Mesothelial cell of epicardium (in vitro differentiated cells): ENCODE data around the gene C1QTNF8. TPM values are rescaled to one million over a fixed set of nuclear protein-coding genes. Genes with fewer than 3 reads are reported as not detected.

Experiments
- DNase-seq, 2 experiments: peaks; one replicate each; pipeline ENCODE4 v3.0.0; 2021; ENCODE audit warnings: low spot score in 2 of 2; ENCODE audit not compliant: unreplicated experiment in 2 of 2
- H3K27ac Mint-ChIP-seq: 2 replicates; pipeline ENCODE4 v1.8.0; 2021; ENCODE audit warnings: mixed read lengths
- H3K27me3 Mint-ChIP-seq: 2 replicates; pipeline ENCODE4 v1.8.0; 2021; ENCODE audit warnings: low read depth, mixed read lengths
- H3K36me3 Mint-ChIP-seq: 2 replicates; pipeline ENCODE4 v1.8.0; 2021; ENCODE audit warnings: mixed read lengths
- H3K4me1 Mint-ChIP-seq: 2 replicates; pipeline ENCODE4 v1.8.0; 2021; ENCODE audit warnings: mixed read lengths
- H3K4me3 Mint-ChIP-seq: 2 replicates; pipeline ENCODE4 v1.8.0; 2021; ENCODE audit warnings: mild to moderate bottlenecking, moderate library complexity, mixed read lengths
- H3K9me3 Mint-ChIP-seq: 2 replicates; pipeline ENCODE4 v1.8.0; 2021; ENCODE audit warnings: mixed read lengths
- CTCF ChIP-seq: fragments of 200-600 bp; sonication (generic); IDR thresholded peaks from one replicate; pipeline ENCODE4 v1.5.0; 2021; ENCODE audit warnings: antibody characterized with exemption; ENCODE audit not compliant: unreplicated experiment
- total RNA-seq: library from RNA; stranded (reverse); gene quantifications from 3 replicates; pipeline ENCODE4 v1.2.1, GENCODE V29; 2021

C1QTNF8 gene
- total RNA-seq, 1 donor from 2014 or later: not detected

- Mint-ChIP-seq H3K4me3 (no peak overlapping the region), H3K9me3 (no peaks in the 10 kb centered on the region), H3K27me3 (no peaks in the 10 kb centered on the region), H3K36me3 (no peaks in the 10 kb centered on the region), H3K27ac (no peak overlapping the region), H3K4me1 (no peaks in the 10 kb centered on the region)
- no peak for DNase-seq
- no peak for TF ChIP-seq CTCF
Observed at GRCh38 chr16:1130382-1130781, 34.3 kb upstream of the C1QTNF8 start.

- no peaks in the 10 kb centered on the region for H3K4me1 Mint-ChIP-seq
- H3K27me3 Mint-ChIP-seq: no peaks in the 10 kb centered on the region
- no peaks in the 10 kb centered on the region for H3K36me3 Mint-ChIP-seq
- TF ChIP-seq CTCF: no peak
- no peak overlapping the region for H3K4me3 Mint-ChIP-seq
- no peaks in the 10 kb centered on the region for H3K9me3 Mint-ChIP-seq
- H3K27ac Mint-ChIP-seq: no peak overlapping the region
- no peak for DNase-seq
Observed at GRCh38 chr16:1129106-1129960, 33.3 kb upstream of the C1QTNF8 start.

GRCh38 chr16:1127971-1128715 lies 32.1 kb upstream of the C1QTNF8 start:
- DNase-seq: no peak
- no peaks in the 10 kb centered on the region for H3K27me3 Mint-ChIP-seq
- H3K4me1 Mint-ChIP-seq: no peaks in the 10 kb centered on the region
- no peak overlapping the region for H3K4me3 Mint-ChIP-seq
- no peaks in the 10 kb centered on the region for H3K9me3 Mint-ChIP-seq
- no peaks in the 10 kb centered on the region for H3K36me3 Mint-ChIP-seq
- no peak overlapping the region for H3K27ac Mint-ChIP-seq
- no peak for TF ChIP-seq CTCF

- Mint-ChIP-seq H3K4me3 (no peak overlapping the region), H3K36me3 (no peaks in the 10 kb centered on the region), H3K27me3 (no peaks in the 10 kb centered on the region), H3K9me3 (no peaks in the 10 kb centered on the region), H3K27ac (no peak overlapping the region), H3K4me1 (no peaks in the 10 kb centered on the region)
- no peak for TF ChIP-seq CTCF
- no peak for DNase-seq
Observed at GRCh38 chr16:1127101-1127500, 31.1 kb upstream of the C1QTNF8 start.

GRCh38 chr16:1126586-1126985 lies 30.5 kb upstream of the C1QTNF8 start:
- no peak for DNase-seq
- Mint-ChIP-seq H3K36me3 (no peaks in the 10 kb centered on the region), H3K27me3 (no peaks in the 10 kb centered on the region), H3K9me3 (no peaks in the 10 kb centered on the region), H3K4me1 (no peaks in the 10 kb centered on the region), H3K27ac (no peak overlapping the region), H3K4me3 (no peak overlapping the region)
- TF ChIP-seq CTCF: no peak
